ENCODE measurements around the gene NRCAM.

NRCAM gene

DNA sequence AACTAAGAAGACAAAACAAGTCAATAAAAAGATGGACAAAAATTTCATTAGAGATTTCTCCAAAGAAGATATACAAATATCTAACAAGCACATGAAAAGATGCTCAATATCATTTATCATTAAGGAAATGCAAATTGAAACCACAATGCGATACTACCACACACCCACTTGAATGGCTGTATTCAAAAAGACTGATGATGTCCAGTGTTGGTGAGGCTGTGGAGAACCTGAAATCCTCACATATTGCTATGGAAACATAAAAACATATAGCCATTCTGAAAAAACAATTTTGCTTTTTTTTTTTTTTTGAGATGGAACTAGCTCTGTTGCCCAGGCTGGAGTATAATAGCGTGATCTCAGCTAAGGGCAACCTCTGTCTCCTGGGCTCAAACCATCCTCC, 202.0 kb downstream of the NRCAM start:
- in situ Hi-C loops (cut with MboI; ENCODE audit: low sequenced_read_pairs): no loop called here

DNA sequence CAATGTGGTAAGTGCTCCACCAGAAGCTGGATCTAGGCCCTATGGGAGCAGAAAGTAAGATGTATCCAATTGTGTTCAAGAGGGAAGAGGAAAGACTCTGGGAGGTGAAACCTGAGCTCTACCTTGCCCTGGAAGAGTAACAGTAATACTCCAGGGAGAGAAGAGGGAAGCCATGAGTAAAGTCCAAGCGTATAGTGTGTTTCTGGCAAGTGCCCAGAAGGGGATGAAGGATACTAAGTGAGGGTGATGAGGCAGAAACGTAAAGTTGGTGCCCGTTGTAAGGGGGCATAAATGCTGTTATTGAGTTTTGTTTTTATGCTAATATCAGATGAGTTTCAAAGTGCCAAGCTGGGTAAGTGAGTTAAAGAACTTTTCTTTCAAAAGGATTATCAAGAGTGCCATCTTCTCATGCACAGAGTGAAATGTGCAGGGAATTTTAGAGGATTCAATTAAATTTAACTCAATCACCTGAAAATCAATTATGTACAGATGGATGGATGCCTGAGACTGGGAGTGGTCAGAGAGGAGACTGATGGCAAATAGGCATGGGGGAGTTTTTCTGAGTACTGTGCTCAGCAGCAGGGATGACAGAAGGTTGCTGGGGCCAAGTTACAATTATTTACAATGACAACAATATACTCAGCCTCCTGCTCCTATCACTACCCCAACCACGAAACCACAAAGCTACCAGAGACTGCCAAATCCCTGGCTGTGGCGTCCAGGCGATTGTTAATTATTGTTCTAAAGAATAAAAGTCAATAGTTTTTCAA, 202.8 kb downstream of the NRCAM start:
- in situ Hi-C loops (cut with MboI; ENCODE audit: low sequenced_read_pairs): no loop called here

DNA sequence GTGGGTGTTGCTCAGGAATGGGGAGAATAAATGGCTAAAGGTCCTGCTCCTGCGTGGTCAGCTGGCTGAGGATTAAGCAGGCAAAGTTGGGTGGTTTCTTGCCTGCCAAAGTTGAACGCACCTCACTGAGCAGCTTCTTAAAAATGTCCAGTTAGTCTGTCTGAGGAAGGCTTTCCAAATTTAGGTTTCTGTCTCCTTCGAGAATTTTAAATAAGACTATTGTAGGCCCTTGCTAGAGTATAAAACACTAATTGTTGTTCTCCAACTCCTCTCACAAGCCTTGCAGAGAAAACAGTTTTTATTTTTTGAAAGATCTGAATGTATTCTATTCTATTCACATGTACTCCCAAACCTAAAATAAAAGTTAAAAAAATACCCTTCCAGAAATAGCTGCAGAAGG, 204.1 kb downstream of the NRCAM start:
- in situ Hi-C loops (cut with MboI; ENCODE audit: low sequenced_read_pairs): no loop called here

DNA sequence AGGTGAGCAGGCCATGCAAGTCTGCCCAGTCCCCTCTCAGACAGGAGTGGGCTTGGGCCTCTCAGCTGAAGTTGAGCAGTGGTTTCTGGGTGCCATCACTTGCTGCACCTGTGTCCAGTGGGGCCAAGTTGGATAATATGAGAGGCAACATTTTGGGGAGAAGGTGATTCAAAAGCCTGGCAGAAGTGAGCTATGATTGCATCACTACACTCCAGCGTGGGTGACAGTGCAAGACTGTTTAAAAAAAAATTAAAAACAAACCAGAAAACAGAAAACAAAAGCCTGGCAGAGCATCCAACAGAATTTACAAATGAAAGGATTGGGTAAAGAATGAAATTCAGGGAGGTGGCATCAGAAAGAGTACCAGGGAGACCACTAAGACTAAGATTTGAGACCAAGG, 204.5 kb downstream of the NRCAM start:
- in situ Hi-C loops (cut with MboI; ENCODE audit: low sequenced_read_pairs): no loop called here

DNA sequence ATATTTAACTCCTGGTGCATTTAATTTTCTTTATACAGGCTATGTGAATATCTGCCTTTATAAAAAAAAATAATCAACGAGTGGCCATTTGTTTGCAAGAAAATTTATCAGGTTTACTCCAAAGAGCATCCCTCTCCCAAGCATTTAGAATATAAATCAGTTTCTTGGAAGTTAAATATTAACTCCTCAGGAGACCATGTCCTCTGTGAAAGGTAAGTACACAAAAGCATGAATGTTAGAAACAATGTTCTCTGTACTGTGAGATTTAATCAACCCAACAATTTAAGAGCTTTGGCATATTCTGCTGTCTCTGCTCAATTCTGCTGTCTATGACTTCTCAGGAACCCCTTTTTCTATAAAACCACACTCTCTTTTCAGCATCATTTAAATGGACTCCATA, 206.8 kb downstream of the NRCAM start:
- in situ Hi-C loops (cut with MboI; ENCODE audit: low sequenced_read_pairs): no loop called here

DNA sequence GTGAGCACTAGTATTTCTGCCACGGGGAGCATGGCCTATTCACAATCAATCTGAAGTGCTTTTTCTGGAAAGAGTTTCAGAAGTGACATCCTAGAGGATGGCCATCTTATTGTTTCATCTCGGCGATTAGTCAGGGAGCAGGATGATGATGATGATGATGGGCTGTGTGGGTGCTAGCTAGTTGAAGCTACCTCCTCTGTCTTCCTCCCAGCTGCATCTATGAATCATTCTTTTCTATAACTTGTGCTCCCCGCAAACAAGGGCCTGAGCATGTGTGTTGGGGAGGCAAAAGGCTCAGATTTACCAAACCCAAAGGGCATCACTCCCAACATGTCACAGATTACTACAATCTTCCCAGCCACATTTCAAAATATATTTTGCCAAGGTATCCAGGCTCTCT, 207.4 kb downstream of the NRCAM start:
- in situ Hi-C loops (cut with MboI; ENCODE audit: low sequenced_read_pairs): no loop called here

DNA sequence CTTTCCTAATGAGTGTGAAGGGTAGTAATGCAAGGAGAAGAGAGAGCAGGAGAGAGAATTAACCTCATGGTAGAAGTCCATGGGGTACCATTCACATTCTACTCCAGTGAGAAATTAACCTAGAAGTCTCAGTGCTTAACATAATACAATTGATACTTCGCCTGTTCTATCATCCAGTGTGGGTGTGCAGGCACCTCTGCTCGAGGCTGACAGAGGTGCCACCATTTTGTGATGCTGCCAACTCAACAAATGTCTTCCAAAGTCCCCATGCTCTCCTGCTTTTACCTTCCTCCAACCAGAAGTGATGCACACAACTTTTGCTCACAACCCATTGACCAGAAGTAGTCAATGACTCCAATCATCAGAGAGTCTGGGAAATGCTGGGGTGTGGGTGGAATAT, 207.8 kb downstream of the NRCAM start:
- in situ Hi-C loops (cut with MboI; ENCODE audit: low sequenced_read_pairs): no loop called here

DNA sequence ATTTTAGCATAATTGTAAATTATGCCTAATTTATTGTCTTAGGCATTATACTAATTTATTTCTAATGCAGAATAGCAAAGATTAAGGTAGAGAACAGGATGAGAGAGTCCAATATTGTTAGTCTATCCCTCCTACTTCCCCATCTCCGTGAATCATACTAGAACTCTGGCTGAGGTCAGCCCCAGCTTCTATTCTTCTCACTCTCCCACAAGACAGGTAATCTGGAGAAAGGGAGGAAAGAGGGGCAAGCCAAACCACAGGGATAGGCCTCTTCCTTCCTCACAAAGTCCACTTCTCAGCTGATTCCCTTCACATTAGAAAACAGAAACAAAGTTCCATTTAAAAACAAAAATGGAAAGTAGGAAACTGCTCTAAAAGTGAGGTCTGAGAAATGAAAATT, 208.6 kb downstream of the NRCAM start:
- in situ Hi-C loops (cut with MboI; ENCODE audit: low sequenced_read_pairs): no loop called here

DNA sequence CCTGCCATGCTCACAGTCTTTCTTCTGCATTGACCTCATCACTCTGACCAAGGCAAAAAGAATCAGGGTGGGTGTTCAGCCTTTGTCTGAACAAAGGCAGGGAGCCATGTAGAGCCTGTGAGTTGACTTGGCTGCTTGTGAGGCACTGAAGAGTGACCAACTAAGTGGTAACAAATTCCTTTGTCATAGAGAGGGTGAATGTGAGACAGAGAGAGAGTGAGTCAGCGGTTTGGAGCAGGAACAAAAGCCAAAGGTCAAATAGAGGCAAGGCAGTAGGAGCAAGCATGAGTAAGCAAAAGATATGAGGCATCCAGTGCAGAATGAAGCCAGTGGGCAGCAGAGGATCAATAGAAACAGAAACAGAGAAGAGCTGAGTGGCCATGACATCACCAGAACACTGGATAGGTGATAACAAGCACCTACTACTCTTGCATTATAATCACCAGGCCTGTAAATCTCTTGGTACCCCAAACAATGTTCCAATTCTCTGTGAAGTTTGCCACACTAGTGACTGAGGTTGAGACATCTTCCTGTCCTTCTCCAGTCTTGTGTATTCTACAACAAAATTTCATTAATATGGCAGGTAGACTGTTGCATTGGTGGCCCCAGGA, 209.9 kb downstream of the NRCAM start:
- in situ Hi-C loops (cut with MboI; ENCODE audit: low sequenced_read_pairs): no loop called here

DNA sequence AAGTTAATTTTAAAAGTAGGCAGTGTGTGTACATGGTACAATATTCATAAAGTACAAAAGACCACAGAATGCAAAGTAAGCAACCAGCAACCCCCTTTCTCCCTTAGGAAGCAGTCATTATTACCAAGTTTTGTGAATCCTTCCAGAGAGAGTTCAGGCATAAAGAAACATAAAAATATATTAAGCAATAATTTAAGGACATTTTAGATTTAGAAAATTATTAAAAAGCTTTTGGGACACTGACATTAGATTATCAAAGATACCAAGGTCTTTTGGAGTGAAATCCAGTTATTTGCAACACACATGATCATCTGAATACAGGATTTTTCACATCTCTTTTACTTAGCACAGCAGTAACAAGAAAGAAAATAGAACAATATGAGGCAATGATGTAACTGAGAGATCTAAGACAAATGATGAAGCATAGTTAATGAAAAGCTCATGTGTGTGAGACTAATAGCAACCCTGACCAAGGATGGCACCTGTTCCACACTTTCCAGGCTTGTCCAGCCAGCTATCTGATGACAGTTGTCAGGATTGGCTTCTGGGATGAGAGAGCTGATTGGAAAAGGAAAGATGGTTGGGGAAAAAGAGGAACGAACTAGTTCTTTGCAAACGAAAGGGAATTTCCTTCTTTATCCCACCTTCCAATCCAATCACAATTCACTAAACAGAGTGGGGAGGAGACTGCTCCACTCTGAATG, 210.6 kb downstream of the NRCAM start:
- in situ Hi-C loops (cut with MboI; ENCODE audit: low sequenced_read_pairs): no loop called here

DNA sequence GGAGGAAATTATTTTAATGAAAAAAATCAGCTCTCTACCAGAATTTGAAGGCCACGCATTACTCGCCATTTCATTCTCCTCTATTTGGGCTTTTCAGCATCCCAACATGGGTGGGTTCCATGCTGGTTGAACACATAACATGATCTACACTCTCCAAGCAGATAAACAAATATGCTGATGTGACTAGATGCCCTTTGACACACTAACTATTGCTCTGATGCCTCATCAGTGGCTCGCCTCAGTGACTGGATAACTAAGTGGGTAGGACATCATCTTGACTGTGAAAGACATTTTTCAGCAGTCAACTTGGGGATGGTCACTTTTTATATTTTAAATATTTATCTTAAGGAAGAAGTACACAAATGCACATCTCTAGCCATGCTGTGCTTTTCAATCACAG, 212.1 kb downstream of the NRCAM start:
- in situ Hi-C loops (cut with MboI; ENCODE audit: low sequenced_read_pairs): no loop called here

DNA sequence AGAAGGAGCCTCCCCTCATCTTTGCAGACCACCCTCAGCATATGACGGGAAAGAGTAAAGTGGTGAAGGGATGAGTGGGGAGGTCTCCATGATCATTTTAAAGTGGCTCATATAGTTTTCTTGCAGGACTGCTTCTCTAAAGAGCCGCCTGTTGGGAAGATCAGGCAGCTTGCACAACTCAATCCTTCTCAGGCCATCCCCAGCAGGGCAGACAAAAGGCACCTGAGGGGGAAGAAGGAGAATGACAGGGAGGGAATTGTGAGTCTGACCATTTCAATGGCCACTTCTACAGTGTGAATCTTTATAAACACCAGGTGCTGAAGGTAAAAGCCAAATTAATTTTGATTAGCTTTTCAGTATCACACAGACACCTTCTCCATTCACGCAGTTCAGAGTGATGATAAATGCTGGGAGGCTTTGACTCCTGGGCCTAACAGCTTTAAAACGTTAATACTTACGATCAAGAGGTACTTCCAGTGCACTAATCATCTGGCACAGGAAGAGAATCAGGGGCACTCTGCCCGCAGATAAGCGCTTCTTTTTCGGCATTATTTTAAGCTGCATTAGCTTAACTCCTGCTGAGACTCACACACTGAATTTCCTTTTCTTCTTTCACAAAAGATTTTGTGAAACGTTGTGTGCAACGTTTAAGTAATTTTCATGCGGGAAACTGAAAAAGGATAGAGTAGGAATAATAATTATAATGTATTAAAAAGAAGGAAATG, 216.6 kb downstream of the NRCAM start:
- in situ Hi-C loops (cut with MboI; ENCODE audit: low sequenced_read_pairs): no loop called here

DNA sequence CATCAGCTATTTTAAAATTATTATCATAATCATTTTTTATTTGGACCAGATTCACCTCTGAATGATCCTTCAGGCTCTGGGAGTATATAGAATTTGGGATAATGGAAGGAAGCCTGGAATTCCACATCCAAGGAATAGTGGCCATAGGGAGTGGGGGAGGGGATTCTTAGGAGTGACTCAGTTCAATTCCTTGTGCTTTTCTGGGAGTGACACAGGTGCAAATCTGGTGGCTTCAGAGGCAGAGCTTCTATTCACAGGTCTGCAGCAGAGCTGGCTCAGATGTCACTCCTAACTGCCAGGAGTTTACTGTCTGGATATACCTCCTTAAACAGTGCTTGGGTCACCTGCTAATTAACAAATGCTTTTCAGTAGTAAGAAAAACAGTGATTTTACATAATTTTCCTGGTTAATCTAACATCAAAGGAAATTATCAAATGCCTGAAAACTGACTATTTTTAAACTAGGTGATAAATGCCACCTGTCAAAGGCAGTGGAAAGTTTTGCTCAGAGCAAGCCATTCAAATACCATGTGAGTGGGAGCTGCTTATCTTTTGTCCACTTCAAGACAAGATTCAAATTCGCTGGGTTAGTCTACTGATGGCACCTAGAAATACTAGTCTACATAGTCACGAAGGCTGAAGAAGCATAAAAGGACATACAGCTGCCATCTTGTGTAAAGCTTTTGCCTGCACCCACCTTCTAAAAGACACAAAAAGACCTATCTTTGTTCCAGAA, 219.4 kb downstream of the NRCAM start:
- in situ Hi-C loops (cut with MboI; ENCODE audit: low sequenced_read_pairs): no loop called here

DNA sequence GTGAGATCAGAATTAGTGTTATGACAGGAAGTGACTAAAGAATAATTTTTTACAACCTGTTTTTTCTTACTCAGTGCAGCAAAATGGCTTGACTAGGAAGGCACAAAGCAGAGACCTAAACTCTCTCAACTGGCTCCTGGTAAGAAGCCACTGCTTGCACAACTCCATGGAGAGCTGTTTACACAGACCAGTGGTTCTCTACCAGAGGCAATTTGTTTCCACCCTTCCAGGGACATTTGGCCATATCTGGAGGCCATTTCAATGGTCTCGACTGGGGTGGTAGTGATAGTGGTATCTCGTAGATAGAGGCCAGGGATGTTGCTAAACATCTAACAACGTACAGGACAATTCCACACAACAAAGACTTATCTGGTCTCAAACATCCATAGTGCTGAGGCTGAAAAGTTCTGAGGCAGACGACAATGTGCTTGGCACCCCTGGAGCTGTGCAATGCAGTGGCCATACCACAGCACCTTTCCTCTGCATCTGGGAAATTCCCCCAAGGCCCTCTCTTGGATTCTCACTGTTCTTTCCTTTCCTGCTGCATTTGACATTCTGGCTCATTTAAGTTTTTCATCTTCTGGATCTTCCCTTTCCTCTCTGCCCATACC, 220.7 kb downstream of the NRCAM start:
- in situ Hi-C loops (cut with MboI; ENCODE audit: low sequenced_read_pairs): no loop called here

DNA sequence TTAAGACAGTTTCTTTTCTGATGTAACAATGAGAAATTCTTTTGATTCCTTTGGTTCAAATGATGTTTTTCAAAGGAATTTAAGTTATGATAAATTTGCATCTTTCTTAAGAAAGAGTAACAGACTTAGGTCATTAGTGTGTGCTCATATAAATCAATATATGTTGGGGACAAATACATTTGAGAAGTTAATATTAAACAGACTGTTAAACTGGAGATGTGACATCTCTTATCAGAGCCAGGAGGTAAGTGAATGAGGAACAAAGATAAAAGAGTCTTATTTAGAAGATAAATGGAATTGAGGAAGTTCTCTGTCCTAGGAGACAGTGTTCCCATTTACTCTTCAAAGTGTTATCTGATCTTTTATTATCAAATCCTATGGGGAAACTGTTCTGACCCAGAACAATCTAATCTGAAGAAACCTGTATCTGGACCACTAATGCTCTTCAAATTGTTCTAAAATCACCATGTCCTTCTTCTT, 221.2 kb downstream of the NRCAM start:
- in situ Hi-C loops (cut with MboI; ENCODE audit: low sequenced_read_pairs): no loop called here

DNA sequence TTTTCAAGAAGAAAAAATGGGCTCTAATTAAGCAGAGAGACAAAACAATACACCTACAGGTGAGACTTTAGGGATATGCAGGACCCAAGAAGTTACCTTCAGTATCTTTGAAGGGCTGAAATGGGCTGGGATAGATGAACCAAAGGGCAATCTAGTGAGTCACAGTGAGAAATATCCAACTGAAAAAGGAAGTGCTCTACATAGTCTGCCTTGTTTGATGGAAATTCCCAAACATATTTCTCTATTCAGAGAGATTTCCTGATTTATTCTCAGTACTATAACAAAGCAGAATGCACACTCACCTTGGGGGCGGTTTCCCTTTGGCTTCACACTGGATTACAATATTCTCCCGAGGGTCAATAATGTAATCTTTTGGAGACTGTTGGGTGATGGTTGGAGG, 222.0 kb downstream of the NRCAM start:
- in situ Hi-C loops (cut with MboI; ENCODE audit: low sequenced_read_pairs): no loop called here

DNA sequence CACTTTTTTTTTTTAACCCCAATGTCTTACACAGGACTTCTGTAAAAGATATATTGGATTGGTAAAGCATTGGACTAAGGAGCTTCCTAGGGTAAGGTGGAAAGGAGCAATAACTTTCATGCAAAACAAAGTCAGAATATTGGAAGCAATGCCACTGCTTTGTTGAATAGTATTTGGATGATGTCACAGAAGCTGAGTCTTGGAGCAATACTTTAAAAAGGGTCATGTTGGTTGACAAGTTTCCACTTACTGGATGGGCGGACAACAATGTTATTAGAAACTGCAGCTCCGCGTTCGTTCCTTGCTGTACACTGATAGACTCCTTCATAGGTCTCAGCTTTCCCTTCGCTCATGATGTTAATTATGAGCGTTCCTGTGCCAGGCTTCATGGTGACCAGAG, 224.2 kb downstream of the NRCAM start:
- in situ Hi-C loops (cut with MboI; ENCODE audit: low sequenced_read_pairs): no loop called here

DNA sequence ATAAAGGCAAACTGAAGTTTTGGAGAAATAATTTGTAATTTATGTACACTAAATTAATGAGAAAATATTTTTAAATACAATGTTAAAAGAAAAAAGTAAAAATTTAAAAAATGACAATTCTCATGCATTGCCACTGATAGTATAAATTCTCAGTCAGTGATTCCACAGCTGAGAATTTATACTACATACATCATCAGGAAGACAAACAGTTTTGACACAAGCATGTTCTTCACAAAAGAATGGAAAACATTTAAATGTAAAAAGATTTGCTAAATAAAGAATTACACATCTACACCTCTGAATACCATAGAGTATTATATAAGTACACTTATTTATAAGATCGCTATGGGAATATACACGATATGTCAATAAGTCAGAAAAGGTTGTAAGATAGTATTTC, 225.0 kb downstream of the NRCAM start:
- in situ Hi-C loops (cut with MboI; ENCODE audit: low sequenced_read_pairs): no loop called here

DNA sequence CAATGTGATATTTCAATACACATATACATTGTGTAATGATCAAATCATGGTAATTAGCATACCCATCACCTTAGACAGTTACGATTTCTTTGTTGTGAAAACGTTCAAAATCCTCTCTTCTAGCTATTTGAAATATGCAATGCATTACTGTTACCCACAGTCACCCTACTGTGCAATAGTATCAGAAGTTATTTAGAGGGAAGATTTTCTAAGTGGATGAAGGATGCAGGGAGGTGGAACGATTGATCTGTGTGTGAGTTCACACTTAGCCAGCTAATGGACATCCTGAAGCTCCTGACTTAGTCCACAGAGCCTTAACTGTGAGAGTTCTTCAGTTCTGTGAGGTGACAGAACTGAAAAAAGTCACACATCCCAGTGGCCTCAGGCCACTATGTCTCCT, 228.9 kb downstream of the NRCAM start:
- in situ Hi-C loops (cut with MboI; ENCODE audit: low sequenced_read_pairs): no loop called here

DNA sequence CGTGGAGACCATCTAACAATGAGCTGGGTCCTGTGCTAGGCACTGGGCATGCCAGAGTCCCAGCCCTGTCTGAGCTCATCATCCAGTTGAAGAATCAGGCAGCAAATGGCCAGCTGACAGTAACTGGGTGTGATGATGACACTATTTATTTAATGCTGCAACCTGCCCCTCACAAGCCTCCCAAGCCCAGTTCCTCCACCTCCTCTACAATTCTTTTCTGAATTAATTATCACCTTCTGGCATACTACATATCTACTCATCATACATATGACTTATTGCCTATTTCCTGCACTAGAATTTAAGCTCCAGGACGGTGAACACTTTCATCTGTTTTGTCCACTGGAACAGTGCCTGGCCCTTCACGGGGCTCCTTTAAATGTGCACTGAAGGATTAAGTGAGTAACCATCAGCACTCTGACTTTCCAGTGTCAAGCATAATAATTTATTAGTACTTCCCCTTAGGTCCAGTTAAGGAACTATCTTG, 229.4 kb downstream of the NRCAM start:
- in situ Hi-C loops (cut with MboI; ENCODE audit: low sequenced_read_pairs): no loop called here

Measured in HL-60/S4 treated with phorbol 12-myristate 13-acetate at 8.2 ng/mL for 4 days and 3 days (cell line).